Activated T-cell treated with anti-CD3 and anti-CD28 coated beads, Interleukin-2, amount 50 U/mL, for 72 hours (primary cell): ENCODE results near the gene TMEM145. TPM values are rescaled to one million over a fixed set of nuclear protein-coding genes. Genes with fewer than 3 reads are reported as not detected.
A peak's percentile ranks its signal among the peaks of the same experiment; 100 is the strongest.

Experiments used
- ATAC-seq, 2 donors: fragments of 150-1000 bp; cut with Tn5 transposase; replicated peaks in 1 of 2; 2 replicates each; pipeline ENCODE4 v1.10.0; 2021; ENCODE audit warnings: moderate library complexity in 2 of 2, mild to moderate bottlenecking in 1 of 2
- DNase-seq, 2 donors: peaks; one replicate each; pipeline ENCODE4 v3.0.0; 2021 to 2022; ENCODE audit warnings: mixed read lengths in 1 of 2
- H3K27ac Mint-ChIP-seq: one replicate; pipeline ENCODE4 v1.8.0; 2022; ENCODE audit warnings: mild to moderate bottlenecking, moderate library complexity, mixed read lengths
- H3K27me3 Mint-ChIP-seq: one replicate; pipeline ENCODE4 v1.8.0; 2022; ENCODE audit warnings: low read depth, mixed read lengths
- H3K36me3 Mint-ChIP-seq, 2 donors: one replicate each; pipeline ENCODE4 v1.8.0; 2022; ENCODE audit warnings: mixed read lengths in 2 of 2, mild to moderate bottlenecking in 1 of 2; ENCODE audit not compliant: insufficient read depth in 2 of 2
- H3K4me1 Mint-ChIP-seq: one replicate; pipeline ENCODE4 v1.8.0; 2022; ENCODE audit warnings: low read depth, mixed read lengths
- H3K4me3 Mint-ChIP-seq, 2 donors: one replicate each; pipeline ENCODE4 v1.8.0; 2022; ENCODE audit warnings: mild to moderate bottlenecking in 2 of 2, mixed read lengths in 2 of 2, moderate library complexity in 2 of 2
- H3K9me3 Mint-ChIP-seq, 2 donors: one replicate each; pipeline ENCODE4 v1.8.0; 2022; ENCODE audit warnings: mixed read lengths in 2 of 2
- total RNA-seq, 2 donors: library from RNA; stranded (reverse); gene quantifications; one replicate each; pipeline ENCODE4 v1.2.3, GENCODE V29; 2022

Gene TMEM145
- total RNA-seq, 2 donors from 2014 or later, result 0.67 to 1.6 TPM

DNA sequence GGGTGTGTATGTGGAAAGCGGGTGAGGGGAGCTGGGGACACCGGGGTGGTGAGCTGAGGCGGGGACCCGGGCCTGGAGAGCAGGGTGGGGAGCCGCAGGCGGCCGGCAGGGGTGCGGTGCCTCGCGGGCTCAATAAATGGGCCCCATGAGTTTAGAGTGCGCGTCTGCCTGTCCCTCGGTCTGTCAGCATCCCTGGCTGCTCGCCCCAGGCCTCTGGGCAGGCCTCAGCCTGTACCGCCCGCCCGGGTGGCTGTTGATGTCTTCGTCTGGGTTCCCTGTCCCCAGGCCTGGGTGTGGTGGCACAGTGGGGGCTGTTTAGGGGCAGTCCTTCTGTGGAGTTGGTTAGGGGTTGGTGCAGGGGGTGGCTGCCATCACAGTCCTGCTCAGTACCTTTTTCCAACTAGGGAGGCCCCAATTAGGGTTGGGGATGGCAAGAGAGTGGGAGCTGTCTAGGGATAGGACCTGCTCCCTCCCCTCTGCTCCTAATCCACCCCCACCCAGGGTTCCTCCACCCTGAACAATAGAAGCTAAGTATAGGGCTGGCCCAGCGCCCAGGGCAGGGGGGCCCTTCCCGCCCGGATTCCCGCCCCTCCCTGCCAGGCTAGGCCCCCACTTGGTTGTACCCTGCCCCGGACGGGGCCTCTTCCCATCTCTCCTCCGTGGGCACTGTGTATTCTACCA lies 31.8 kb upstream of the TMEM145 start:
- Mint-ChIP-seq H3K36me3 (peaks cover 0 to 6% of the 10 kb centered on the region in 2 donors), H3K4me3 (peak overlapping the region in 1 of 2 donors; percentile 77), H3K4me1 (peaks cover 49% of the 10 kb centered on the region), H3K27ac (no peak overlapping the region), H3K9me3 (no peaks in the 10 kb centered on the region), H3K27me3 (no peaks in the 10 kb centered on the region)
- ATAC-seq, result no peak
- DNase-seq, result peak; percentile 35 to 54

- ATAC-seq (no peak), DNase-seq (peak in 1 of 2 donors; percentile 38)
- Mint-ChIP-seq H3K4me1 (peaks cover 41% of the 10 kb centered on the region), H3K9me3 (no peaks in the 10 kb centered on the region), H3K36me3 (peaks cover 0 to 6% of the 10 kb centered on the region in 2 donors), H3K27ac (peak overlapping the region; percentile 70), H3K27me3 (no peaks in the 10 kb centered on the region), H3K4me3 (peak overlapping the region in 1 of 2 donors; percentile 77)
These were observed 31.0 kb upstream of the TMEM145 start for GRCh38 chr19:42281827-42282762.

- Mint-ChIP-seq H3K9me3 (no peaks in the 10 kb centered on the region), H3K27me3 (no peaks in the 10 kb centered on the region), H3K4me3 (peak overlapping the region in 1 of 2 donors; percentile 77), H3K27ac (no peak overlapping the region), H3K36me3 (peaks cover 0 to 6% of the 10 kb centered on the region in 2 donors), H3K4me1 (peaks cover 35% of the 10 kb centered on the region)
- ATAC-seq (no peak), DNase-seq (no peak)
These were observed 30.3 kb upstream of the TMEM145 start for GRCh38 chr19:42282819-42283187.

GRCh38 chr19:42283188-42284065 lies 29.7 kb upstream of the TMEM145 start:
- ATAC-seq, result peak; percentile 69 to 75
- Mint-ChIP-seq H3K27ac (no peak overlapping the region), H3K4me3 (no peak overlapping the region), H3K4me1 (peaks cover 32% of the 10 kb centered on the region), H3K9me3 (no peaks in the 10 kb centered on the region), H3K27me3 (no peaks in the 10 kb centered on the region), H3K36me3 (peaks cover 0 to 6% of the 10 kb centered on the region in 2 donors)
- DNase-seq, result peak; percentile 94 to 97

DNA sequence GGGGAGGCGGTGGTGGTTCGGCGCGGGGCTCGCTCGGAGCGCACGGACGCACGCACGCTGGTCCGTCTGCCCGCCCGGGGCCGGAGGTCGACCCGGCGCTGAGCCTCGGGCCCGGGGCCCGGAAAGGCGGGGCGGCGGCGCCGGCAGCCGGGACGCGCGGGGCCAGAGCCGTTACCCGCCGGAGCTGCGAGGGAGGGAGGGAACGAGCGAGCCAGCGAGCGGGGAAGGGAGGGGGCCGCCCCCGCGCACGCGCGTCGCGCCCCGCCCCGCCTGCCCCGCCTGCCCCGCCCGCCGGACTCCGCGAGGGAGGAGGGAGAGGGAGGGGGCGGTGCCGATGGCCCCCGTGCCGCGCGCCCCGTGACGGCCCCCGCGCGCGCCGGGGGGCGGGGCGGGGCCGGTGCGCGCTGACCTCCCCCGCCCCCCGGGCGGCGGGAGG lies 29.0 kb upstream of the TMEM145 start:
- peak; percentile 84 to 85 for DNase-seq
- H3K27ac Mint-ChIP-seq, result no peak overlapping the region
- H3K36me3 Mint-ChIP-seq, result peaks cover 0 to 6% of the 10 kb centered on the region in 2 donors
- peaks cover 26% of the 10 kb centered on the region for H3K4me1 Mint-ChIP-seq
- H3K27me3 Mint-ChIP-seq, result no peaks in the 10 kb centered on the region
- ATAC-seq, result peak; percentile 23 to 29
- H3K4me3 Mint-ChIP-seq, result no peak overlapping the region
- H3K9me3 Mint-ChIP-seq, result no peaks in the 10 kb centered on the region

DNA sequence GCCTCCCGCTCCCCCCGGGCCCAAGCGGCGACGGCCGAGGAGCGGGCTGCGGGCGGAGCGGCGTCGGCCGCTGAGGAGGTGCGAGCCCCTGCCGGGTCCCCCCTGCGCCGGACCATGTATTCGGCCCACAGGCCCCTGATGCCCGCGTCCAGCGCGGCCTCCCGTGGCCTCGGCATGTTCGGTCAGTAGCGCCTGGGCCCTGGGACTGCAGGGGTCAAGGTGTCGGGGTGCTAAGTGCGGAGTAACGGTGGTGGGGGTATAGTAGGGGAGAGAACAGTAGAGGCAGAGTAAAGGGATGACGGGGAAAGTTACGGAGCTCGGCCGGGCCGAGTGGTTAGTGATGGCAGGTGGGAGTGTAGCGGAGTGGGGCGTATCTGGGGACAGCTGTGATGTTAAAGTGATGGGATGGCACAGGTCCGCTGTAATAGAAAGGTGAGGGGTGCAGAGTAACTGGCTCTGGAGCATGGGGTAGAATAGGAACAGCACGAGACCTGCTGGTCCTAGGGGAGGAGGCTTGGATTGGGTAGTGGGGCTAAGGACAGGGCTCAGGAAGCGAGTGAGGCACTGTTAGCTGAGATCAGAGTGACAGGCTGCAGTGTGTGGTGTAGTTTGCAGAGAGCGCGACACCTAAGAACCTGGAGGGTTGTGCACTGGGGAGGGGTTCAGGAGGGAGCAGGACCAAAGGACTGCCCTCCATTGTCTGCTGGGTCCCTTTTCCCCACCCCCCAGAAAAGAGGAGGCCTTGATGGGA lies 28.3 kb upstream of the TMEM145 start:
- H3K4me3 Mint-ChIP-seq, result peak overlapping the region; percentile 91 to 99
- peaks cover 19% of the 10 kb centered on the region for H3K4me1 Mint-ChIP-seq
- ATAC-seq, result no peak

GRCh38 chr19:42285541-42285941 lies 27.6 kb upstream of the TMEM145 start:
- H3K27me3 Mint-ChIP-seq, result no peaks in the 10 kb centered on the region
- H3K36me3 Mint-ChIP-seq, result peaks cover 0 to 7% of the 10 kb centered on the region in 2 donors
- no peaks in the 10 kb centered on the region for H3K9me3 Mint-ChIP-seq
- H3K4me3 Mint-ChIP-seq, result peak overlapping the region; percentile 91 to 99
- H3K4me1 Mint-ChIP-seq, result peaks cover 18% of the 10 kb centered on the region
- no peak for DNase-seq
- no peak overlapping the region for H3K27ac Mint-ChIP-seq
- ATAC-seq, result no peak

More for the DNA sequence above, 28.3 kb upstream of the TMEM145 start:
- peak in 1 of 2 donors; percentile 23 for DNase-seq
- H3K27me3 Mint-ChIP-seq, result no peaks in the 10 kb centered on the region
- peak overlapping the region; percentile 91 for H3K27ac Mint-ChIP-seq
- H3K9me3 Mint-ChIP-seq, result no peaks in the 10 kb centered on the region
- H3K36me3 Mint-ChIP-seq, result peaks cover 0 to 6% of the 10 kb centered on the region in 2 donors

DNA sequence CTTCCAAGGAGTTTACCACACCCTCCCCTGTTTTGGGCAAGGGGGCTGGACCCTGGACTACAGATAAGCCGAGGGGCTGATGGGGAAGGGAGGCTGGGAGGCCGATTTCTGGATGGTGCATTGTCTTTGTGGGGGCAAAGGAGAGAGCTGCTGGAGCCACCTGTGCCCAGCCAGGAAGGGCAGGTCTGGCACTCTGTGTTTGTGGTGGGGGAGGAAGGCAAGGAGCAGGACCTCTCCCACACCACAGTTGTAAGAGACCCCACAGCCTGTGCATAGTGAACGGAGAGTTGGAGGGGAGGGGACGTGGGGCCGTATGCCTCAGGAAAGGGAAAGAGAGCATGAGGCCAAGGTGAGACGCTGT lies 27.1 kb upstream of the TMEM145 start:
- no peaks in the 10 kb centered on the region for H3K27me3 Mint-ChIP-seq
- no peak for DNase-seq
- no peak for ATAC-seq
- no peak overlapping the region for H3K27ac Mint-ChIP-seq
- peaks cover 0 to 7% of the 10 kb centered on the region in 2 donors for H3K36me3 Mint-ChIP-seq
- no peaks in the 10 kb centered on the region for H3K9me3 Mint-ChIP-seq
- peak overlapping the region; percentile 31 to 99 for H3K4me3 Mint-ChIP-seq
- H3K4me1 Mint-ChIP-seq, result peaks cover 18% of the 10 kb centered on the region

DNA sequence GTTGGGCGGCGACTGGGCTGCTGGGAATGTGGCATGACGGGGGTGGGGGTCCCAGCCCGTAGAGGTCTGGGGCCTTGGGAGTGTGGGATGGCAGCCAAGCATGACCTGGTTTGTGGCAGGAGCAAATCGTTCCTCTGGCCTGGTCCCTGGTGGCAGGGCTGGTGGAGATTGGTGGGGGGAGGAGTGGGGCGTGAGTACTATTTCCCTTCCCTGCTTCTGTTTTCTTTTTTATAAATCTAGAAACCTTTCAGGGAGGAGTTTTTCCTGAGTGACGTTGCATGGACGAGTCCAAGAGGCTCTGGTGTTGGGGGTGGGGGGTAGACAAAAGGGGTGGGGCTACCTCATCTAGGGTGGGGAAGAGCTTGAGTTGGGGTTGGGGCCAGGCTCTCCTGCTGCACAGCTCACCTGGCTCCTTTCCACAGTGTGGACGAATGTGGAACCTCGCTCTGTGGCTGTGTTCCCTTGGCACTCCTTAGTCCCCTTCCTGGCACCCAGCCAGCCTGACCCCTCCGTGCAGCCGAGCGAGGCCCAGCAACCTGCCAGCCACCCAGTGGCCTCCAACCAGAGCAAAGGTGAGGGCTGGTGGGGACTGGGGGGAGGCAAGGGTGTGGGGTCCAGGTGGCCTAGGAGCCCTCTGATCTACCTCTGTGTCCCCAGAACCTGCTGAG lies 26.6 kb upstream of the TMEM145 start:
- Mint-ChIP-seq H3K27ac (peak overlapping the region; percentile 17), H3K4me3 (peak overlapping the region in 1 of 2 donors; percentile 99), H3K36me3 (peaks cover 0 to 7% of the 10 kb centered on the region in 2 donors), H3K27me3 (no peaks in the 10 kb centered on the region), H3K4me1 (peaks cover 21% of the 10 kb centered on the region), H3K9me3 (no peaks in the 10 kb centered on the region)
- ATAC-seq, result no peak
- DNase-seq, result no peak

DNA sequence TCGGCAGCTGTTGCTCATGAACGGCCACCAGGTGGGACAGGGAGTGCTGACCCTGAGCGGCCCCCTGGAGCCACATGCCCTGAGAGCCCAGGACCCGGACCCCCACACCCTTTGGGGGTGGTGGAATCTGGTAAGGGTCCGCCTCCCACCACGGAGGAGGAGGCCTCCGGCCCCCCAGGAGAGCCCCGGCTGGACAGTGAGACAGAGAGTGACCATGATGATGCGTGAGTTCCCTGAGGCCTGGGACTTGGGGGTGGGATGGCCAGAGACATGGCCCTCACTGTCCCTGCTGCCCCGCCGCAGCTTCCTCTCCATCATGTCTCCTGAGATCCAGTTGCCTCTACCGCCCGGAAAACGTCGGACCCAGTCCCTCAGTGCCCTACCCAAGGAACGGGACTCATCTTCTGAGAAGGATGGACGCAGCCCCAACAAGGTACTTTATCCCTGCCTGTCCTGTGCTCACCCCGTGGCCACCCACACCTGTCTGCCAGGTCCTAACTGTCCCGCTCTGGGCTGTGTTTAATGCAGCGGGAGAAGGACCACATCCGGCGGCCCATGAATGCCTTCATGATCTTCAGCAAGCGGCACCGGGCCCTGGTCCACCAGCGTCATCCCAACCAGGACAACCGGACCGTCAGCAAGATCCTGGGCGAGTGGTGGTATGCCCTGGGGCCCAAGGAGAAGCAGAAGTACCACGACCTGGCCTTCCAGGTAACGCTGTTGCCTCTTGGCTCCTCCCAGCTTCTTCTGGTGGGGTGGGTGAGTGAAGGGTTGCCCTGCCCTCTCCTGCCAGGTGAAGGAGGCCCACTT lies 25.9 kb upstream of the TMEM145 start:
- ATAC-seq (no peak), DNase-seq (no peak)
- H3K4me1 Mint-ChIP-seq, result peaks cover 25% of the 10 kb centered on the region
- H3K27me3 Mint-ChIP-seq, result no peaks in the 10 kb centered on the region
- H3K9me3 Mint-ChIP-seq, result no peaks in the 10 kb centered on the region
- H3K27ac Mint-ChIP-seq, result no peak overlapping the region
- peaks cover 2 to 10% of the 10 kb centered on the region in 2 donors for H3K36me3 Mint-ChIP-seq
- H3K4me3 Mint-ChIP-seq, result no peak overlapping the region

DNA sequence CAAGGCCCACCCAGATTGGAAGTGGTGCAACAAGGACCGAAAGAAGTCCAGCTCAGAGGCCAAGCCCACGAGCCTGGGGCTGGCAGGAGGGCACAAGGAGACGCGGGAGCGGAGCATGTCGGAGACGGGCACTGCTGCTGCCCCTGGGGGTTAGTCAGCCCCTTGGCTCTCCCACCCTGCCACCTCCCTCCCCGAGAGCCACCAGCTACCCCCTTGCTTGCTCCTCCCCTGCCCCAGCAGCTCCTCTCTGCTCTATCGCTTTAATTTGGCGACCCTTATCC lies 25.3 kb upstream of the TMEM145 start:
- no peak for DNase-seq

More for the DNA sequence above, 25.3 kb upstream of the TMEM145 start:
- Mint-ChIP-seq H3K4me1 (peaks cover 25% of the 10 kb centered on the region), H3K27me3 (no peaks in the 10 kb centered on the region), H3K9me3 (no peaks in the 10 kb centered on the region), H3K4me3 (no peak overlapping the region), H3K27ac (no peak overlapping the region), H3K36me3 (peaks cover 2 to 10% of the 10 kb centered on the region in 2 donors)
- ATAC-seq, result no peak
